ENCODE results near the gene ASRGL1.
A peak's percentile ranks its signal among the peaks of the same experiment; 100 is the strongest.
"Not testable (repeated sequence)": the region's sequence is repeated elsewhere in the genome, so short reads cannot be mapped to it uniquely, and the experiment has no call there.

DNA sequence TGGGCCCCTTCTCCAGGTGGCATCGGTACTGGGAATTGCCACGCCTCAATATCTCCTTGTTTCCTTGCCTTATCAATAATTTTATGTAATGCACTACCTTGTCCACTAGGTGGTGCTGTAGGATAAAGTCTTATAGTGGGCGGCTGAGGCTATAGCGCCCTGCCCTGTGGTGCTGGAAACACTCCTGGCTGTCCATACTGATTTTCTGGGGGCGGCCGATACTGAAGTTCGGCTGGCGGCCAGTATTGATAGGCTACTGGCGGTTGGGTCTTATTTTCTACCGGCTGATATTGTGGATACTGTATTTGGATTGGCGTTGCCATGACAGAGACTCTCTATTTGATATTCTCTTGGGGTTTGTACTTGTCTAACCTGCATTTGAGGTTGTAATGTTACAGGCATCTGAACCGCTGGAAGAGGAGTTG is 43.6 kb downstream of the ASRGL1 start:
- TF ChIP-seq, protein P1, sequence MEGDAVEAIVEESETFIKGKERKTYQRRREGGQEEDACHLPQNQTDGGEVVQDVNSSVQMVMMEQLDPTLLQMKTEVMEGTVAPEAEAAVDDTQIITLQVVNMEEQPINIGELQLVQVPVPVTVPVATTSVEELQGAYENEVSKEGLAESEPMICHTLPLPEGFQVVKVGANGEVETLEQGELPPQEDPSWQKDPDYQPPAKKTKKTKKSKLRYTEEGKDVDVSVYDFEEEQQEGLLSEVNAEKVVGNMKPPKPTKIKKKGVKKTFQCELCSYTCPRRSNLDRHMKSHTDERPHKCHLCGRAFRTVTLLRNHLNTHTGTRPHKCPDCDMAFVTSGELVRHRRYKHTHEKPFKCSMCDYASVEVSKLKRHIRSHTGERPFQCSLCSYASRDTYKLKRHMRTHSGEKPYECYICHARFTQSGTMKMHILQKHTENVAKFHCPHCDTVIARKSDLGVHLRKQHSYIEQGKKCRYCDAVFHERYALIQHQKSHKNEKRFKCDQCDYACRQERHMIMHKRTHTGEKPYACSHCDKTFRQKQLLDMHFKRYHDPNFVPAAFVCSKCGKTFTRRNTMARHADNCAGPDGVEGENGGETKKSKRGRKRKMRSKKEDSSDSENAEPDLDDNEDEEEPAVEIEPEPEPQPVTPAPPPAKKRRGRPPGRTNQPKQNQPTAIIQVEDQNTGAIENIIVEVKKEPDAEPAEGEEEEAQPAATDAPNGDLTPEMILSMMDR (IDR thresholded peaks at IDR 0.05): peak; percentile 90
- TF ChIP-seq EZH2 (IDR thresholded peaks at IDR 0.05; ENCODE audit: borderline replicate concordance, insufficient read depth, low read depth, low read length, poor library complexity, severe bottlenecking): not testable (repeated sequence)
